Astrocyte of the cerebellum (primary cell): ENCODE measurements around the gene PTPRM.

Source experiments
- DNase-seq: peaks from one replicate; pipeline ENCODE4 v3.0.0-alpha.2; 2011; ENCODE audit warnings: low read depth
- H3K4me3 ChIP-seq: 2 replicates; pipeline ENCODE4 v1.5.1; 2011; ENCODE audit warnings: mild to moderate bottlenecking, low read depth, low read length, moderate library complexity
- in situ Hi-C: cut with HindIII; loops from 2 replicates; pipeline ENCODE4 v1.10.0; 2017; ENCODE audit warnings: low sequenced_read_pairs
- TF ChIP-seq, protein P1 (sequence below): IDR thresholded peaks from 2 replicates; pipeline ENCODE4 v1.5.1; 2012; ENCODE audit warnings: low read length, low read depth, moderate library complexity, mild to moderate bottlenecking; ENCODE audit errors: missing control alignments

PTPRM gene

GRCh38 chr18:8277270-8277669 lies 710.2 kb downstream of the PTPRM start:
- in situ Hi-C loops, result loop anchor here (5.0 kb wide), 1 partner anchor 95 kb away; no protein-coding TSS in a partner anchor
- no peak overlapping the region for H3K4me3 ChIP-seq
- no peak for DNase-seq
- TF ChIP-seq, protein P1, sequence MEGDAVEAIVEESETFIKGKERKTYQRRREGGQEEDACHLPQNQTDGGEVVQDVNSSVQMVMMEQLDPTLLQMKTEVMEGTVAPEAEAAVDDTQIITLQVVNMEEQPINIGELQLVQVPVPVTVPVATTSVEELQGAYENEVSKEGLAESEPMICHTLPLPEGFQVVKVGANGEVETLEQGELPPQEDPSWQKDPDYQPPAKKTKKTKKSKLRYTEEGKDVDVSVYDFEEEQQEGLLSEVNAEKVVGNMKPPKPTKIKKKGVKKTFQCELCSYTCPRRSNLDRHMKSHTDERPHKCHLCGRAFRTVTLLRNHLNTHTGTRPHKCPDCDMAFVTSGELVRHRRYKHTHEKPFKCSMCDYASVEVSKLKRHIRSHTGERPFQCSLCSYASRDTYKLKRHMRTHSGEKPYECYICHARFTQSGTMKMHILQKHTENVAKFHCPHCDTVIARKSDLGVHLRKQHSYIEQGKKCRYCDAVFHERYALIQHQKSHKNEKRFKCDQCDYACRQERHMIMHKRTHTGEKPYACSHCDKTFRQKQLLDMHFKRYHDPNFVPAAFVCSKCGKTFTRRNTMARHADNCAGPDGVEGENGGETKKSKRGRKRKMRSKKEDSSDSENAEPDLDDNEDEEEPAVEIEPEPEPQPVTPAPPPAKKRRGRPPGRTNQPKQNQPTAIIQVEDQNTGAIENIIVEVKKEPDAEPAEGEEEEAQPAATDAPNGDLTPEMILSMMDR, result no peak

DNA sequence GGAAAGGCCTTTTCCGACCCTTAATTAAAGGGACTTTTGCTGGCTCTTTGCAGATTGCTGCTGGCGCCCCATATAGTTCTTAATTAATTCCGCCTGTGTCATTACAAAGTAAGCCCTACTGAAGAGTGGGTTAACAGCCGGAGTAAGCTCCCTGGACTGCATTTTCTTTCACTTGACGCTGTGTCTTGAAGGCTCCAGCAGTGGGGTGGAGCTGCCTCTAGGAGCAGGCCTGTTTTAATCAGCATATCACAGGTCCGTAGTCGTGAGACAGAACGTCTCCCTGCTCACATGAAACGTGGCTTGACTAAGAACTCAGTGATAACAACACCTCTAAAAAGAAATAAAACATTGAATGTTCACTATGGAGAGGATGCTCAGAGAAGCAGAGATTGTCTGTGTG lies 712.2 kb downstream of the PTPRM start:
- TF ChIP-seq, protein P1, result no peak
- no peak overlapping the region for H3K4me3 ChIP-seq
- DNase-seq, result no peak
- in situ Hi-C loops, result loop anchor here (5.0 kb wide), 1 partner anchor 93 kb away; no protein-coding TSS in a partner anchor

DNA sequence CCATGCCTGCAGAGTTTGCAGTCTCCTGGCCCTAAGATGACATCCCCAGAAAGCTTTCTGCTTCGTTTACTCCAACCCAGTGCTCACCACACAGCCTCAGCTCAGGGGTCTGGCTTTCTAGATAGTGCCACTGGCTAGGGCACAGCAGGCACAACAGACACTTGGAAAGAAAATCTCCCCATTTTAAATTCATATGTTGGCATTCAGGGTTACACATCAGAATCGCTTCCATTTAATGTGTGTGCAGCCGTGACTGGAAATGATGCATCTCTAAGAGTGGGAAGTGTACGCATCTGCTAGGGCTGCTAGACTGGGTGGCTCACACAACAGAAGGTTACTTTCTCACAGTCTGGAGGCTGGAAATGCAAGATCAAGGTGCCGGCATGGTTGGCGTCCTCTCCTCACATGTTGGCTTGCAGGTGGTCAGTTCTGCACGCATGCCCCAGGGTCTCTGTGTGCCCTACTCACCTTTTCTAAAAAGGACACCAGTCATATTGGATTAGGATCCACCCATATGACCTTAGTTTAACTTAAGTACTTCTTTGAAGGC lies 712.7 kb downstream of the PTPRM start:
- DNase-seq, result no peak
- in situ Hi-C loops, result loop anchor here (5.0 kb wide), 1 partner anchor 92 kb away; no protein-coding TSS in a partner anchor
- TF ChIP-seq, protein P1, result no peak
- H3K4me3 ChIP-seq, result no peak overlapping the region

GRCh38 chr18:8283891-8284585 lies 716.9 kb downstream of the PTPRM start:
- TF ChIP-seq, protein P1, result no peak
- no peak overlapping the region for H3K4me3 ChIP-seq
- in situ Hi-C loops, result no loop called here
- DNase-seq, result peak; percentile 72

DNA sequence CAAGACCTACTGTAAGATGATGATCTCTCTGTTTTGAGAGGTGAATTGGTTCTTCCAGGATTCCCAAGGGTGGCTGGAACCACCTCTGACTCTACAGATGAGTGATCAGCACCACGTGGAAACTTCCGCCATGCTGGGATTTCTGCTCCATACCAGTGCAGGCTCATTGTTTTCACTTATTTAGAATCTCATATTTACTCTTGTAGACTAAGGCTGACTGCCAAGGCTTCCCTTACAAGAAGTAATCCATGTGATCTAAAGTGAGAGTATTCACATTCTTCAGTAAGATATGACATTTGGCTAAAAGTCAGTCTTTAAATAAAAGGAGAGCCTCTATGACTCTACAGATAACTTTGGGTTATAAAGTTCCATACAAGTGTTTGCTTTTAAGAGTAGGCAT lies 719.2 kb downstream of the PTPRM start:
- TF ChIP-seq, protein P1, result no peak
- DNase-seq, result no peak
- H3K4me3 ChIP-seq, result no peak overlapping the region
- in situ Hi-C loops, result no loop called here

GRCh38 chr18:8287196-8287885 lies 720.2 kb downstream of the PTPRM start:
- TF ChIP-seq, protein P1, result no peak
- H3K4me3 ChIP-seq, result no peak overlapping the region
- in situ Hi-C loops, result no loop called here
- no peak for DNase-seq
